Skeletal muscle satellite cell (primary cell): Measurements from ENCODE around the gene MIGA2.

Experiments
- H3K27me3 ChIP-seq: 2 replicates; pipeline ENCODE4 v1.7.0; 2013; ENCODE audit warnings: low read length; ENCODE audit not compliant: control insufficient read depth, insufficient read depth
- H3K36me3 ChIP-seq: 2 replicates; pipeline ENCODE4 v1.7.0; 2013; ENCODE audit warnings: mild to moderate bottlenecking, control low read depth, low read length; ENCODE audit not compliant: insufficient read depth
- H3K4me1 ChIP-seq: 2 replicates; pipeline ENCODE4 v1.7.0; 2013; ENCODE audit warnings: low read length; ENCODE audit not compliant: control insufficient read depth, insufficient read depth
- H3K4me2 ChIP-seq: 2 replicates; pipeline ENCODE4 v1.7.0; 2013; ENCODE audit warnings: mild to moderate bottlenecking, low read length
- H3K4me3 ChIP-seq: 2 replicates; pipeline ENCODE4 v1.7.0; 2013; ENCODE audit warnings: low read length
- H3K9ac ChIP-seq: 2 replicates; pipeline ENCODE4 v1.7.0; 2013; ENCODE audit warnings: mild to moderate bottlenecking, low read depth, low read length, moderate library complexity
- H3K9me3 ChIP-seq: replicated peaks from 2 replicates; pipeline ENCODE4 v1.7.0; 2013; ENCODE audit warnings: mild to moderate bottlenecking, control low read depth, low read length

MIGA2 gene

DNA sequence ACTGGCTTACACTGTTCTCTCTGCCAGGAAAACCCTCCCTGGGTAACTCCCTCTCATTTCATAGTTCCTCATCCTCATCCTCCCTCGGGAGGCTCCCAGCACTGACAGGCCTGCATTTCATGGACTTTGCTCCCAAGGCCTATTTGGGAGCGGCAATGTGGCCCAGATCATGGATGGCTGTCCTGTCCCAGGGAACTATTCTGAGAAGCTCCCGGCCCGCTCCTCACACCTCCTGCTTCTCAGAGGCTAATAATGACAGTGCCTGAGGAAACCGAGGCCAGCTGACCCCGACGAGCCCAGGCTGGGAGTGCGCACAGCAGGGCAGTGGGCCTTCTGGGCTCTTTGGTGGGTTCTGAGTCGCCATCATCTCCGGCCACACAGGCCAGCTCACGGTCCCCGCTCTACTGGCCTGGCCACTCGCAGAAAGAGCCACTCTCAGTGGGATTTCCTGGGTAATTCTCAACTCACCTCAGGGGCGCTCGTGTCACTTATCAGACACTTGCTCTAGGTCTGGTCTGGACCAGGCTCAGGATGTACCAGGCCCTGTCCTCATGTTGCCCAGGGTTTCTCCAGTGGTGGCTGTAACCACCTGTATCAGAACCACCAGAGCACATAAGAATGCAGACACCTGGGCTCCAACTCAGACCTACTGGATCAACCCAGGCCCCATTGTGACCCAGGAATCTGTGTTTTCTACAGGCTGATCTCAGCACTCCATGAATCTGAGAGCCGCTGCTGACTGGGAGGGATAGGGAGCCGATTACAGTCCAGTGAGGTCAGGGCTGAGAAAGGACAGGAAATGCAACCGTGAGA is 42.5 kb downstream of the MIGA2 start:
- no peaks in the 10 kb centered on the region for H3K36me3 ChIP-seq
- H3K4me2 ChIP-seq = no peak overlapping the region

DNA sequence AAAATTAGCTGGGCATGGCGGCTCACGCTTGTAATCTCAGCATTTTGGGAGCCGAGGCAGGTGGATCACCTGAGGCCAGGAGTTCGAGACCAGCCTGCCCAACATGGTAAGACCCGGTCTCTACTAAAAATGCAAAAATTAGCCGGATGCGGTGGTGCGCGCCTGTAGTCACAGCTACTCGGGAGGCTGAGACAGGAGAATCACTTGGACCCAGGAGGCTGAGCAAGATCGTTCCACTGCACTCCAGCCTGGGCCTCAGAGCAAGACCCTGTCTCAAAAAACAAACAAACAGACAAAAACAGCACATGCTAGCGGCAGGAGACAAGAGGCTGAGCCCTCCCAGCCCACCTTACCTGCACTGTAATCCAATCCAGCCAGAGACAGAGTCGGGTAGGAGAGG is 43.4 kb downstream of the MIGA2 start:
- Histone ChIP-seq H3K4me1 (peaks cover 16% of the 10 kb centered on the region), H3K4me2 (peak overlapping the region; percentile 97), H3K36me3 (no peaks in the 10 kb centered on the region), H3K4me3 (peak overlapping the region; percentile 82), H3K27me3 (no peaks in the 10 kb centered on the region), H3K9ac (no peak overlapping the region), H3K9me3 (no peaks in the 10 kb centered on the region)

More for the DNA sequence above, 42.5 kb downstream of the MIGA2 start:
- H3K9me3 ChIP-seq = no peaks in the 10 kb centered on the region
- peaks cover 16% of the 10 kb centered on the region for H3K4me1 ChIP-seq
- H3K4me3 ChIP-seq = no peak overlapping the region
- H3K27me3 ChIP-seq = no peaks in the 10 kb centered on the region
- no peak overlapping the region for H3K9ac ChIP-seq

DNA sequence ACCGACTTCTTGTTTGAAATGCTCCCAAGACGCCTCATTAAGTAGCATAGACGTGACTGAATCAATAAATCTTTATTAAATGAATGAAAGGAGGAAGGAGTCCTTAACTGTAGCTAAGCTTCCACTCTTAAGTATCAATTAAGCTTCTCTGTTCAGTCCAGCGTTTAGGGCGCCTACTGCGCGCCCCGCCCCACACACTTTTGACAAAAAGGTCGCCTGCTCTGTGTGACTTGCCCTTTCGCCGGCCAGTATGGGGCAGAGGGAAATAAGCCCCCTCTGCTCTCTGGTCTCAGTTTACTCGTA is 43.8 kb downstream of the MIGA2 start:
- Histone ChIP-seq H3K9ac (peak overlapping the region; percentile 56), H3K4me1 (peaks cover 16% of the 10 kb centered on the region), H3K4me2 (peak overlapping the region; percentile 97), H3K9me3 (no peaks in the 10 kb centered on the region), H3K4me3 (peak overlapping the region; percentile 82), H3K36me3 (peaks cover 2% of the 10 kb centered on the region), H3K27me3 (no peaks in the 10 kb centered on the region)

DNA sequence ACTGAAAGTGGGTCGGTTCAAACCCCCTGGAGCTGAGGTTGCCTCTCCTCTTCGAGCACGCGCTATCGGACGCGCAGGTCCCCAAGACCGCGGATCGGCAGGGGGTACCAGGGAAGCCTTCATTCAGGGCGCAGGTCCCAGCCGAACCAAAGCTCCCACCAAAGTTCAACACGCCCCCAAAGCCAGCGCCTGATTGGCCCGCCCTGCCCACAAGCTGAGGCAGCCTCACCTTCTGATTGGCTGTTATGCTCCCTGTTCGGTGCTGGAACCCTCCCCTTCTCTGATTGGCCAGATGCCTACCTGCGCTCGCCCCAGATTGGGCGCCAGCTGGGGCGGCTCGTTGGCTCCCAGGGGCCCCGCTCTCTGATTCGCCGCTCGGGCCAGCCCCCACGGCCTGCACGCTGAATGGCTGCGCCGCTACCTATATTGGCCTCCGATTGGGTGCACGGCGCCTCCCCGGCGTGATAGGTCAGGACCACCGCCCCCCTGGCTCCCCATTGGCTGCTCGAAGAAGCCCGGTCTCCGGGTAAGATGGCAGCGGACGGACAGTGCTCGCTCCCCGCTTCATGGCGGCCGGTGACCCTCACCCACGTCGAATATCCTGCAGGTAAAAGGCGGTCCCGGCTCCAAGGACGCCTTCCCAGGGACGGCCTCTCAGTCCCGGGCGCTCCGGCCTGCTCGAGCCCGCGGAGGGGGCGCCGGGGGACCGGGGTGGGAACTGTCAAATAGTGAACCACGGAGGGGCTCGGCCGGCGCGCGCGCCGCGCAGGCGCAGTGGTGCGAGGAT is 44.4 kb downstream of the MIGA2 start, which contains the start of gene DOLPP1:
Gene DOLPP1 (plus strand): TSS at position 511 of the 787 bp plus-strand sequence. CDS start 21 bp downstream, at position 532.
- H3K9me3 ChIP-seq = no peaks in the 10 kb centered on the region
- H3K9ac ChIP-seq = peak within 1 kb of the TSS; percentile 85
- H3K27me3 ChIP-seq = no peaks in the 10 kb centered on the region
- H3K4me3 ChIP-seq = peak within 1 kb of the TSS; percentile 85
- peaks cover 16% of the 10 kb centered on the region for H3K4me1 ChIP-seq
- H3K4me2 ChIP-seq = peak within 1 kb of the TSS; percentile 97
- H3K36me3 ChIP-seq = peaks cover 7% of the 10 kb centered on the region

DNA sequence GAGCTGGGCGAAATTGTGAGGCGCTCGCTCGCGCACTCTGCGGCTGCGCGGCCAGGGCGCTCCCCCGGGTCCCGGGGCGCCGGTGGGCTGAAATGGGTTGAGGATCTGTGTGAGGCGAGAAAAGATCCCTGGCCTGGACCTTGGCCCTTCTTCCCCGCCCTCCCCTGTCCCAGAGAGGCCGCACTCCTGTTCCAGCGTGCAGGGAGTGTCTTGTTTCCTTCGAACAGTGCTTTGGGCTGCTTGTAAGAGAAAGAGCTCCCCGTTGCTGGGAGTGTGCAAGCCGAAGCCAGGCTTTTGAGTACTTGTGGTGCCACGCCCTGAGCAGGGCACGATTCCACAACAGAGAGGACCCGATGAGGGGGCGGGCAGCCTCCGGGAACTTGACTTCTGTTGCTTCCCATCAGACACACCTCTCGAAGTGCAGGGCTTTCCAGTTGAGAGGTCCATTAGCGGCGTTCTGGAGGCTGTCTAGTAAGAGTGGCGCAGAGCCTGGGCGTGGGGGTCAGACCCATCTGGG is 45.0 kb downstream of the MIGA2 start:
- Histone ChIP-seq H3K9ac (peak overlapping the region; percentile 85), H3K4me2 (peak overlapping the region; percentile 97), H3K27me3 (no peaks in the 10 kb centered on the region), H3K4me1 (peaks cover 16% of the 10 kb centered on the region), H3K4me3 (peak overlapping the region; percentile 85), H3K9me3 (no peaks in the 10 kb centered on the region), H3K36me3 (peaks cover 14% of the 10 kb centered on the region)

DNA sequence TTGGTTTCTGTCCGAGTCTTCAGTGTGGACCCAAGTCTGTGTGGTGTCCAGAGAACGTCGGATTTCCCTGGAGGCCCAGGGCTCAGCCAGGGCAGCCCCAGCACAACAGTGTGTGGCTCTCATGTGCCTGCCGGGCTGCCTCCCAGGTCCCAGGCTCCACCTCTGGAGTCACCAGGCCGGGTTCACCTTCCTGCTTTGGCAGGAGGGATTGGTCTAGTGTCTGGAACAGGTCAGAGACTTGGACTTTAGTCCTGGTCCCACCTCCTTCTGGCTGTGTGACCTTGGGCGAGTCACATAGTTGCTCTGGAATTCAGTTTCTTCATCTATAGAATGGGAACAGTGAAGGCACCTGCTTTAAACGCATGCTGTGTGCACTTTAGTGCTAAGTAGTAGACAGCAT is 47.7 kb downstream of the MIGA2 start:
- no peak overlapping the region for H3K4me3 ChIP-seq
- no peaks in the 10 kb centered on the region for H3K27me3 ChIP-seq
- H3K36me3 ChIP-seq = peaks cover 20% of the 10 kb centered on the region
- H3K9me3 ChIP-seq = no peaks in the 10 kb centered on the region
- H3K4me1 ChIP-seq = peaks cover 16% of the 10 kb centered on the region
- H3K4me2 ChIP-seq = no peak overlapping the region
- H3K9ac ChIP-seq = no peak overlapping the region

DNA sequence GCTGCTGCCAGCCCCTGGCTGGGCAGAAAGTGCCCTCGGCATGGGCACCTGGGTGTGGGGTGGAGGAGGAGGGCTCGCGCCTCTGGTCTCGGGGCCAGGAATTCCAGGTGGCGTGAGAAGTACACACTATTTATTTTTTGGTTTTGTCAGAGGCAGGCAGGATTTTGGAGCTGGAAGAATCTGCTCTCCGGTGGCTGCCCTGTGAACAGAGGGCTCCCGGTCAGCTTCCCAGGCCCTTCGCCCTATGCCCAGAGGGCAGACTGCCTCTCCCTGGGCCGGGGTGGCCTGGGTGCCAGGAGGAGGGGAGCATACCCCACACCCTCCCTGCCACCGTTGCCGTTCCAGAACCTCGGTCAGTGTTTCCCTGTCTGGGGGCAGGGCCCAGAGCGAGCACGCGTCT is 52.8 kb downstream of the MIGA2 start:
- H3K36me3 ChIP-seq = peaks cover 28% of the 10 kb centered on the region
- no peaks in the 10 kb centered on the region for H3K4me1 ChIP-seq
- no peaks in the 10 kb centered on the region for H3K9me3 ChIP-seq
- no peak overlapping the region for H3K9ac ChIP-seq
- no peak overlapping the region for H3K4me2 ChIP-seq
- no peaks in the 10 kb centered on the region for H3K27me3 ChIP-seq
- no peak overlapping the region for H3K4me3 ChIP-seq

DNA sequence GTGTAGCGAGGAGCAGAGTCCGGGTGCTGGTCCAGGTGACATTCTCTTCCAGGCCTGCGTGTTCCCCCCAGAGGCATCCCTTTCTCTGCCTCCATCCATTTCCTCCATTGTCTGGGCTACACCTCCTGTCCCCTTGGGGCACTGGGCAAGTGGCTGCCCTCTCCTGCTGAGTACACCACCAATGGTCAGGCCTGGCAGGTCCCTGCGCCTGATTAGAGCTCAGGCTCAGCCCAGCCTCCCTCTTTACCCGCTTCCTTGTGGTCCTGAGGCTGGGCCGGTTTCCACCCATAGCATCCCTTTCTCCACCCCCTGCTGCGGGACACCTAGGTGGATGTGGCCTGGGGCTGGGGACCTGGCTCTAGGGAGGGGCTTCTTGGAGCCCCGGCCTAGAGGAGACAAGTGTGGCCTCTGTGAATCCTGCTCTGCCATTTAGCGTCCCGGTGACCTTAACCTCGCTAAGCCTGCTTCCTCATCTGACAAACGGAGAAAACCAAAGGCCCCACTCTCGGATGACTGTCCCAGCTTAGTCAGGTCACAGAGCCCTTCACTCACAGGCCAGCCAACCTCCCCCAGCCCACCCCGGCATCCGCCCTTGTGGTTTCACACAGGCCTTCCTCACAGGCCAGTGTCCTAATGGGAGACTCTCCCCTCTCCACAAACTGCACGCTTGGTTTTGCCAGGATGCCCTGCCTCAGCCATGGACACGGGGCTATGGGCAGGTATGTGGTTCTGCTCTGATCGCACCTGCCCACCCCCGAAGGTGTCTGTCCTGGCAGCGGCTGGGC is 57.4 kb downstream of the MIGA2 start:
- H3K36me3 ChIP-seq = peaks cover 15% of the 10 kb centered on the region
- H3K9me3 ChIP-seq = no peaks in the 10 kb centered on the region
- no peak overlapping the region for H3K9ac ChIP-seq
- H3K4me1 ChIP-seq = no peaks in the 10 kb centered on the region
- H3K4me3 ChIP-seq = no peak overlapping the region
- no peaks in the 10 kb centered on the region for H3K27me3 ChIP-seq
- H3K4me2 ChIP-seq = no peak overlapping the region

DNA sequence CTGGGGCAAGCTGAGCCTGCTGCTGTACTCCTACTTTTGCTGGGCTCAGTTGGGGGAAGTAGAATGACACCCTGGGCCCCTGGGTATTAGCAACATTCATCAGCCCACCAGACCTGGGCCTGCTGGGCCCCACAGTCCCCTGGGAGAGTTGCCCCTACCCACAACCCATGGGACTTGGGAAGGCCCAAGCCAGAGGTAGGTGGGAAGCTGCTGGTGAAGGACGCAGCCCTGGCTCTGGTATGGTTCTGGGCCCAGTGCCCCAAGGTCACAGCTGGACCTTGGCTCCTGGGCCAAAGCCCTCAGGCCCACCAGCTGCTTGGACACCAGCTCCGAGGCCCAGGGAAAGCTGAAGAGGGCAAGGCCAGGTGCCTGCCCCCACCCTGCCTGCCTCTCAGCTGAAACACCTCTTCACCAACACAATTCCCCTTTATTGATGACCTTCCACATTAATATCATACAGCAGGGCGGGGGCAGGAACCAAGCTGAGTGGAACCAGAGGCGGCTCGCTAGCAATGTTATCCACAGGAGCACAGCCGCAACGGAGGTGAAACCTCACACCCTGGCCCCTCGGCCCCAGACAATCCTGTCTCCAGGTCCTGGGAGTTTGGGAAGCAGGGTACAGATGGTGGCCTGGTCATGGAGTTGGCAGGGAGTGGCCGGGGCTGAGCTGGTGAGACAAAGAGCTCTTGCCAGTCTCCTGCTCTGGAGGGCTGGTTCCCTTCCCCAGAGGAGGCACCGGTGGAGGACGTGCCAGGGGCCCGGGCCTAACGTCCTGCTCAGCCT is 58.2 kb downstream of the MIGA2 start:
- Histone ChIP-seq H3K36me3 (peaks cover 11% of the 10 kb centered on the region), H3K4me1 (no peaks in the 10 kb centered on the region), H3K4me3 (no peak overlapping the region), H3K9me3 (no peaks in the 10 kb centered on the region), H3K9ac (no peak overlapping the region), H3K27me3 (no peaks in the 10 kb centered on the region), H3K4me2 (no peak overlapping the region)

DNA sequence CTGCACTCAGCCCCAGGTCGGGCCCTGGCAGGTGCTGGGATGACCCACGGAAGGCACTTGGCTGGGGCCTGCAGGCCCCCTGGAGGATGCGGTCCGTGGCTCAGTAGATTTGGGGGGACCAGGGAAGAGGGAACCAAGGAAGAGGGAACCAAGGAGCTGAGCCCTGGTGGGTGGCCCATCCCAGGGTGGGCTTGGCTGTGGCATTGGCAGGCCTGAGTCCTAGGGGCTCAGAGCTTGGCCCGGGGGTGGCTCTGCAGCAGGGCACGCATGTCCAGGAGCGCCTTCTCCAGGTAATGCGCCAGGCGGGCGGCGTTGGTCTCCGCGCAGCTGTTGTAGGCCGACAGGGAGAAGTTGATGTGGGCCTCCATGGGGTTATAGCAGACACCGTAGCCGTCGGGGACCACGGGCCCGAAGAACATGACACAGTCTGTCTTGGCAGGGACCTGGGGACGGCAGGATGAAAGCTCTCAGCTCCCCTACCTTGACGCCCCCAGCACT is 58.8 kb downstream of the MIGA2 start:
- no peaks in the 10 kb centered on the region for H3K4me1 ChIP-seq

More for the DNA sequence above, 58.8 kb downstream of the MIGA2 start:
- Histone ChIP-seq H3K9ac (no peak overlapping the region), H3K36me3 (peaks cover 7% of the 10 kb centered on the region), H3K27me3 (no peaks in the 10 kb centered on the region), H3K4me2 (no peak overlapping the region), H3K4me3 (no peak overlapping the region), H3K9me3 (no peaks in the 10 kb centered on the region)
